ENCODE measurements around the gene GLI3.
A peak's percentile ranks its signal among the peaks of the same experiment; 100 is the strongest.

GLI3 gene

GRCh38 chr7:42022056-42022455 lies 215.0 kb downstream of the GLI3 start:
- no peak for TF ChIP-seq CTCF (IDR thresholded peaks at IDR 0.05; ENCODE audit: low read depth, low read length, missing control alignments)

GRCh38 chr7:42021631-42022030 lies 215.4 kb downstream of the GLI3 start:
- no peak for TF ChIP-seq CTCF (IDR thresholded peaks at IDR 0.05; ENCODE audit: low read depth, low read length, missing control alignments)
- no peak for DNase-seq (ENCODE audit: low read depth)
- no peak overlapping the region for H3K4me3 ChIP-seq (ENCODE audit: low read depth, low read length)

More at GRCh38 chr7:42022056-42022455, 215.0 kb downstream of the GLI3 start:
- no peak for DNase-seq (ENCODE audit: low read depth)
- H3K4me3 ChIP-seq (ENCODE audit: low read depth, low read length) = no peak overlapping the region

GRCh38 chr7:42020061-42020460 lies 216.9 kb downstream of the GLI3 start:
- TF ChIP-seq CTCF (IDR thresholded peaks at IDR 0.05; ENCODE audit: low read depth, low read length, missing control alignments) = no peak
- no peak for DNase-seq (ENCODE audit: low read depth)
- no peak overlapping the region for H3K4me3 ChIP-seq (ENCODE audit: low read depth, low read length)

GRCh38 chr7:42017349-42017986 lies 219.5 kb downstream of the GLI3 start:
- TF ChIP-seq CTCF (IDR thresholded peaks at IDR 0.05; ENCODE audit: low read depth, low read length, missing control alignments) = no peak
- no peak for DNase-seq (ENCODE audit: low read depth)
- no peak overlapping the region for H3K4me3 ChIP-seq (ENCODE audit: low read depth, low read length)

- DNase-seq (ENCODE audit: low read depth) = no peak
- no peak overlapping the region for H3K4me3 ChIP-seq (ENCODE audit: low read depth, low read length)
- TF ChIP-seq CTCF (IDR thresholded peaks at IDR 0.05; ENCODE audit: low read depth, low read length, missing control alignments) = no peak
Observed at GRCh38 chr7:42016517-42016916, 220.5 kb downstream of the GLI3 start.

GRCh38 chr7:42014625-42015618 lies 222.1 kb downstream of the GLI3 start:
- TF ChIP-seq CTCF (IDR thresholded peaks at IDR 0.05; ENCODE audit: low read depth, low read length, missing control alignments) = peak; percentile 84
- H3K4me3 ChIP-seq (ENCODE audit: low read depth, low read length) = no peak overlapping the region
- peak; percentile 40 for DNase-seq (ENCODE audit: low read depth)

Data from GM12864 (cell line).